Choroid plexus epithelial cell (primary cell): ENCODE data around the gene C1orf53.
A peak's percentile ranks its signal among the peaks of the same experiment; 100 is the strongest.

Source experiments
- DNase-seq: peaks from one replicate; pipeline ENCODE4 v3.0.0-alpha.2; 2010; ENCODE audit warnings: low read depth
- H3K4me3 ChIP-seq: 2 replicates; pipeline ENCODE4 v1.5.1; 2011; ENCODE audit warnings: low read depth, mild to moderate bottlenecking, control low read depth, low read length, moderate library complexity
- TF ChIP-seq, protein P1 (sequence below): conservative IDR thresholded peaks from 2 replicates; pipeline ENCODE4 v1.5.1; 2011; ENCODE audit warnings: low read depth, mild to moderate bottlenecking, control low read depth, inconsistent platforms, low read length, moderate library complexity

Gene C1orf53

GRCh38 chr1:197896301-197896700, 6.1 kb upstream of the C1orf53 start:
- no peak overlapping the region for H3K4me3 ChIP-seq
- DNase-seq, result no peak

GRCh38 chr1:197899037-197899436, 3.4 kb upstream of the C1orf53 start:
- TF ChIP-seq, protein P1, sequence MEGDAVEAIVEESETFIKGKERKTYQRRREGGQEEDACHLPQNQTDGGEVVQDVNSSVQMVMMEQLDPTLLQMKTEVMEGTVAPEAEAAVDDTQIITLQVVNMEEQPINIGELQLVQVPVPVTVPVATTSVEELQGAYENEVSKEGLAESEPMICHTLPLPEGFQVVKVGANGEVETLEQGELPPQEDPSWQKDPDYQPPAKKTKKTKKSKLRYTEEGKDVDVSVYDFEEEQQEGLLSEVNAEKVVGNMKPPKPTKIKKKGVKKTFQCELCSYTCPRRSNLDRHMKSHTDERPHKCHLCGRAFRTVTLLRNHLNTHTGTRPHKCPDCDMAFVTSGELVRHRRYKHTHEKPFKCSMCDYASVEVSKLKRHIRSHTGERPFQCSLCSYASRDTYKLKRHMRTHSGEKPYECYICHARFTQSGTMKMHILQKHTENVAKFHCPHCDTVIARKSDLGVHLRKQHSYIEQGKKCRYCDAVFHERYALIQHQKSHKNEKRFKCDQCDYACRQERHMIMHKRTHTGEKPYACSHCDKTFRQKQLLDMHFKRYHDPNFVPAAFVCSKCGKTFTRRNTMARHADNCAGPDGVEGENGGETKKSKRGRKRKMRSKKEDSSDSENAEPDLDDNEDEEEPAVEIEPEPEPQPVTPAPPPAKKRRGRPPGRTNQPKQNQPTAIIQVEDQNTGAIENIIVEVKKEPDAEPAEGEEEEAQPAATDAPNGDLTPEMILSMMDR, result no peak
- no peak for DNase-seq
- H3K4me3 ChIP-seq, result no peak overlapping the region

More at GRCh38 chr1:197896301-197896700, 6.1 kb upstream of the C1orf53 start:
- TF ChIP-seq, protein P1, result no peak

- H3K4me3 ChIP-seq, result peak overlapping the region; percentile 84
- TF ChIP-seq, protein P1, result no peak
- DNase-seq, result no peak
Measured at GRCh38 chr1:197902131-197902453, 338 bp upstream of the C1orf53 start.

- TF ChIP-seq, protein P1, result no peak
- peak overlapping the region; percentile 84 for H3K4me3 ChIP-seq
- DNase-seq, result no peak
Measured at GRCh38 chr1:197903196-197903514, 725 bp downstream of the C1orf53 start.

DNA sequence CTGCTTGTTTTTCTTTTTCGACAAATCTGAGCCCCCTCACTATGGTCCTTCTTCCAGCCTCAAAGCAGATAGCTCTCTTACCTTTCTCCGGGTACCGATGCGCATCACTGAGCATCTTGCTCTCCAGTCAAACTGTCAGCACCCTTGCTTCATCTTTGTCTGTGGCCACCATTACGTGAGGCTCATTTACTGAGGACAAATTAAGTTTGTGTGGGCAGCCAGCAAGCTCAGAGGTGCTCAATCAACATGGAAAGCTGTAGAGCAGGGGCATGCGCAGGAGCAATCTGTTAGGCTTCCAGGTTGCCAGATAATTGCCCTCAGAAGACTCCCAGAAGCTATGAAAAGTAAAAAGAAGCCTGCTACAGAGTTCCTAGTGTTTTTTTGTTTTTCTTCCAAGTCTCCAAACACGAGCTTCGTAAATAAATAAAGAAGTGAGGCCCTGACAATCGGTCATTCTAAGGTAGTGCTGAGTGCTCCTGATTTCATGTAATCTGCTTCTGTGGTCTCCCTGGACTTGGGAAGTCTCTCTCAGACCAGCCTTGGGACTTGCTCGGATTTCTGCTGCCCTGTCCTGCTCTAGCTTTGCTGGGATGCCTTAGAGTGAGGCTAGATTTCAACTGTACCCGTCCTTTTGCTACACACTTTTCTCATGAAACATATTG, 1.8 kb downstream of the C1orf53 start:
- H3K4me3 ChIP-seq, result no peak overlapping the region
- TF ChIP-seq, protein P1, result no peak
- no peak for DNase-seq

DNA sequence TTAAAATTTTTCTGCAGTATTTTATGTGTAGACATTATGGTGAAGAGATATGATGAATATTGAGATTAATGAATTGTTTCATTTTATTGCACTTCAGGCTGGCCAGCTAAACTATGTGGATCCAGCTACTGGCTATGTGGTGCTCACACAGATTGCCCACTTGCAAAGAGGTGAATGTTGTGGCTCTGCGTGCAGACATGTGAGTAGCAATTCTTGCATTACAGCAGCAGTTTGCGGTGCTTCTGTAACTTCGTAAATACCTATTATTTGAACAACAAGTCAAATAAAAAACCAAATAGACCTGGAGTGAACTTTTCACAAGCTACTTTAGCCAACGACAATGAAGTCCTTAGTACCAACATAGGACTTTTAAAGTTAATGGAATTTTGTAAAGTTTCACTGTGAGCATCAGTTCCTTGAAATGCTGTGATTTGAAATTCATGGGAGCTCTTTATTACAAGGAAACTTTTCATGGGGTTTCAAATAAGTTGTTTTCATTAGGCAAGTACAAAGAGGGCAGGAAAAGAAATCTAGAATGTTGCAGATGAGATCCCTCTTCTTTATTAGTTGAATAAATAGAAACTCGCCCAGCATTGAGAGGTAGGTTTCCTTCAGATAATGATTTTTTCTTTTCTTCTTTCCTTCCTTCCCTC, 3.4 kb downstream of the C1orf53 start:
- TF ChIP-seq, protein P1, result no peak
- no peak for DNase-seq
- no peak overlapping the region for H3K4me3 ChIP-seq
